PFSK-1 (cell line): ENCODE data around the gene MEOX2.

Experiments
- FOXP2 ChIP-seq: optimal IDR thresholded peaks from 2 replicates; pipeline ENCODE3; 2011; ENCODE audit warnings: borderline replicate concordance, control low read depth, inconsistent platforms; ENCODE audit not compliant: insufficient read depth; ENCODE audit errors: extremely low read length, extremely low read depth
- POLR2AphosphoS5 ChIP-seq: IDR thresholded peaks from 2 replicates; pipeline ENCODE4 v1.6.1; 2012; ENCODE audit warnings: low read depth, mild to moderate bottlenecking, control low read depth, low read length, moderate library complexity
- REST ChIP-seq, 2 experiments: IDR thresholded peaks; 2 replicates each; pipeline versions ENCODE4 v1.6.1 to v1.8.0; 2011 to 2012; ENCODE audit warnings: low read depth in 2 of 2, low read length in 2 of 2, control low read depth in 1 of 2, inconsistent platforms in 1 of 2, mild to moderate bottlenecking in 1 of 2, moderate library complexity in 1 of 2; ENCODE audit not compliant: insufficient read depth in 1 of 2
- SIN3A ChIP-seq: IDR thresholded peaks from 2 replicates; pipeline ENCODE4 v1.6.1; 2012; ENCODE audit warnings: mild to moderate bottlenecking, low read length, moderate library complexity, borderline replicate concordance; ENCODE audit not compliant: insufficient read depth
- TAF1 ChIP-seq: IDR thresholded peaks from 2 replicates; pipeline ENCODE4 v1.6.1; 2012; ENCODE audit warnings: low read length, control low read depth, borderline replicate concordance; ENCODE audit not compliant: insufficient read depth

- TF ChIP-seq REST (IDR thresholded peaks at IDR 0.05; ENCODE audit: insufficient read depth in 1 of 2, low read depth in 2 of 2, low read length in 2 of 2) (no peak), POLR2AphosphoS5 (no peak), SIN3A (no peak), TAF1 (no peak), FOXP2 (no peak)
Observed at GRCh38 chr7:15687546-15688278, 1.2 kb upstream of the MEOX2 start.
